Fibroblast of mammary gland (primary cell): ENCODE data around the gene CDK6.

ENCODE experiments used
- DNase-seq: peaks from one replicate; pipeline ENCODE4 v3.0.0-alpha.2; 2010; ENCODE audit warnings: low read depth
- H3K4me3 ChIP-seq: 2 replicates; pipeline ENCODE4 v1.5.1; 2011; ENCODE audit warnings: low read depth, mild to moderate bottlenecking, low read length, moderate library complexity; ENCODE audit not compliant: control insufficient read depth
- CTCF ChIP-seq: conservative IDR thresholded peaks from 2 replicates; pipeline ENCODE4 v1.5.1; 2011; ENCODE audit warnings: low read depth, low read length, inconsistent platforms; ENCODE audit not compliant: control insufficient read depth, insufficient read depth

CDK6 gene

GRCh38 chr7:92856436-92856835 is 20.1 kb upstream of the CDK6 start:
- H3K4me3 ChIP-seq: no peak overlapping the region
- no peak for TF ChIP-seq CTCF
- DNase-seq: no peak

GRCh38 chr7:92854501-92855238 is 18.3 kb upstream of the CDK6 start:
- DNase-seq: no peak
- TF ChIP-seq CTCF: no peak
- H3K4me3 ChIP-seq: no peak overlapping the region

GRCh38 chr7:92851732-92852131 is 15.4 kb upstream of the CDK6 start:
- no peak overlapping the region for H3K4me3 ChIP-seq
- DNase-seq: no peak
- TF ChIP-seq CTCF: no peak

- no peak overlapping the region for H3K4me3 ChIP-seq
- DNase-seq: no peak
- no peak for TF ChIP-seq CTCF
Observed at GRCh38 chr7:92850516-92850915, 14.1 kb upstream of the CDK6 start.

- DNase-seq: no peak
- no peak overlapping the region for H3K4me3 ChIP-seq
- TF ChIP-seq CTCF: no peak
Observed at GRCh38 chr7:92849322-92849721, 12.9 kb upstream of the CDK6 start.

- no peak for DNase-seq
- no peak overlapping the region for H3K4me3 ChIP-seq
- no peak for TF ChIP-seq CTCF
Observed at GRCh38 chr7:92848851-92849250, 12.5 kb upstream of the CDK6 start.

- DNase-seq: no peak
- H3K4me3 ChIP-seq: no peak overlapping the region
- no peak for TF ChIP-seq CTCF
Observed at GRCh38 chr7:92848441-92848840, 12.1 kb upstream of the CDK6 start.
